GM12892 (cell line): ENCODE data around the gene NBPF11.
"Not testable (repeated sequence)": the region's sequence is repeated elsewhere in the genome, so short reads cannot be mapped to it uniquely, and the experiment has no call there.

Experiments
- DNase-seq: peaks from one replicate; pipeline ENCODE4 v3.0.0; 2011; ENCODE audit not compliant: insufficient read length
- FAIRE-seq: peaks from 2 replicates; lab custom pipeline; 2011; peaks lifted over from hg19 to GRCh38; lab: Jason Lieb, UNC

The NBPF11 gene

GRCh38 chr1:148086196-148086595, 65.9 kb downstream of the NBPF11 start:
- not testable (repeated sequence) for DNase-seq, FAIRE-seq

DNA sequence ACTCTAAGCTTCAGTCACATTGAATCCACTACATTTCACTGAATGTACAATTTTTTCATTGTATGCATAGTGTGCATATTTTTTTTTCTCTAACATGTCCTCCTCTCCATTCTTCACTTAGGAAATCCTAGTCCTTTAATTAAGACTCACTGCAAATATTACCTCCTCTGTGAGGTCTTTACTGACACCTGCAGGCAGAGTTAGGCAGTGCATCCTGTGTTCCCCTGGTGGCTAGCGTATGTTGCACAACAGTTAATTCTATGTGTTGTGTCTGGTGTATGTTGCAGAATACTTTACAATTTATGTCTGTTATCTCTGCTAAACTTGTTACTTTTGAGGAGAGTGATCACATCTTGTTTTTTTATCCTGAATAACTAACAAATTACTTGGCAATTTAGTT, 70.9 kb downstream of the NBPF11 start:
- not testable (repeated sequence) for DNase-seq, FAIRE-seq

DNA sequence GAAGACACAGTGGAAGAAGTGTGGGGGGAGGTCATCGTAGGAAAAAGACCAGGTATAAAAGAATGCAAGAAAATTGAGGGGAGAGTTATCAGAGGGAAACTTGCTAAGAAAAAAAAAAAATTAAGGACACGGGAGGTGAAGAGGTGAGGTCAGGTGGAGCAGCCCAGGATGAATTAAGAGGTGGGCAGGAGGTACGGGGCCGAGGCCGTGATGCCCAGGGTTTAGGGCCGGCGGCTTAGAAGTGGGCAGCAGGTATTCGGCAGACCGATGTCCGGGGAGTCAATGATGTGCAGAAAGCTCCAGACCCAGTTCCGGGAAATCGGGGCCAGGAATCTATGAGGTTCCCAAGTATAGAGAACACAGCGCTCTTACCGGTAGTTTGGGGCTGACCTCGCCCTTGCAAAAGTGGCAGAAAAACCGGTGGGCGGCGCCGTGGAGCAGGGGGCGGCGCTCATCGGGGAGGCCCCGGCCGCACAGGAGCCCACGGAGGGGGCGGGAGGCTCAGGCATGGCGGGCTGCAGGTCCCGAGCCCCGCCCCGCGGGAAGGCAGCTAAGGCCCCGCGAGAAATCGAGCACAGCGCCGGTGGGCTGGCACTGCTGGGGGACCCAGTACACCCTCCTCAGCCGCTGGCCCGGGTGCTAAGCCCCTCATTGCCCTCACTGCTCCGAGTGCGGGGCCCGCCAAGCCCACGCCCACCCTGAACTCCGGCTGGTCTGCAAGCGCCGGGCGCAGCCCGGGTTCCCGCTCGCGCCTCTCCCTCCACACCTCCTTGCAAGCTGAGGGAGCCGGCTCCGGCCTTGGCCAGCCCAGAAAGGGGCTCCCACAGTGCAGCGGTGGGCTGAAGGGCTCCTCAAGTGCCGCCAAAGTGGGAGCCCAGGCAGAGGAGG, 73.2 kb downstream of the NBPF11 start:
- DNase-seq, FAIRE-seq: not testable (repeated sequence)

DNA sequence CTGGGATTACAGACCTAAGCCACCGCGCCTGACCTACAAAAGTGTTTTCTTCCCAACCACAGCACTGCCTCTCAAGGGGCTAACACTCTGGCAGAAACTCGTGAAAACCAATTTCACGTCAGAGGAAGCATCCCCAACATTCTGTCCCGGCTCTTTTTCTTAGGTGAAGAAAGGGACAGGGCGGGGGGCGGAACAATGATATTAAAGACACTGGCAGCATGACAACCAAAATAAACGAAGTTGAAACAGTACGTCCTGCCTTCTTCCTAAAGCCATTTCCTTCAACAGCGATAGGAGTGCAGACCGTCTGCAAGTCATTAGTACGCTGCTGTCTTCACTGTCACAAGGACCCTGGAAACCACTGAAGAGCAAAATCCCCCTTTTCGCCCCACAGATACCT, 74.0 kb downstream of the NBPF11 start:
- not testable (repeated sequence) for DNase-seq, FAIRE-seq

DNA sequence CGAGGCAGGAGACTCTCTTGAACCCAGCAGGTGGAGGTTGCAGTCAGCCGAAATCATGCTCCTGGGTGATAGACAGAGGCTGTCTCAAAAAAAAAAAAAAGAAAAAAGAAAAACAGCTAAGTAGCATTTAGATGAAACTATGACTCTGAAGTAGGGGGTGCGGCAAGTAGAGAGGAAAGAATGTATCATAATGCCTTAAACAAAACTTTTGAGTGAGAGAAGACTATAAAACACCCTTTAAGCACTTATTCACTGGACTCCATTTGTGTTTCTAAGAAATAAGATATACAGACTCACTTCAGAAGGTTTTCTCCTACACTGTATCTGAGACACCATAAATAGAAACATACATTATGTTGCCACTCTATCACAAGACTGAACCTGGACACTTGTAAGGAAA, 74.6 kb downstream of the NBPF11 start:
- FAIRE-seq, DNase-seq: not testable (repeated sequence)

- FAIRE-seq, DNase-seq: not testable (repeated sequence)
Measured at GRCh38 chr1:148073392-148073791, 78.7 kb downstream of the NBPF11 start.

GRCh38 chr1:148068606-148069005, 83.5 kb downstream of the NBPF11 start:
- not testable (repeated sequence) for FAIRE-seq, DNase-seq

- FAIRE-seq, DNase-seq: not testable (repeated sequence)
Measured at GRCh38 chr1:148068201-148068600, 83.9 kb downstream of the NBPF11 start.

- FAIRE-seq, DNase-seq: not testable (repeated sequence)
Measured at GRCh38 chr1:148060294-148060701, 91.8 kb downstream of the NBPF11 start.

- FAIRE-seq, DNase-seq: not testable (repeated sequence)
Measured at GRCh38 chr1:148057384-148057783, 94.7 kb downstream of the NBPF11 start.
